DND-41 (cell line): ENCODE measurements around the gene TRIM4.

Experiments used
- ATAC-seq: fragments of 200-7000 bp; cut with Tn5 transposase; 3 replicates; pipeline ENCODE4 v1.9.1; 2021; ENCODE audit warnings: low read depth; ENCODE audit not compliant: insufficient read depth
- DNase-seq: peaks from one replicate; pipeline ENCODE4 v3.0.0-alpha.2; 2020
- H2AFZ ChIP-seq: 2 replicates; pipeline ENCODE4 v1.6.0; 2012; ENCODE audit warnings: low read depth, low read length
- H3K27ac ChIP-seq: 2 replicates; pipeline ENCODE4 v1.5.1; 2012; ENCODE audit warnings: low read length, inconsistent platforms
- H3K27me3 ChIP-seq: fragments of 200-600 bp; sonication (generic); 2 replicates; pipeline ENCODE4 v1.6.0; 2012; ENCODE audit warnings: low read length, mild to moderate bottlenecking, inconsistent platforms; ENCODE audit not compliant: insufficient read depth, poor library complexity
- H3K36me3 ChIP-seq: 2 replicates; pipeline ENCODE4 v1.5.1; 2012; ENCODE audit warnings: low read length, inconsistent platforms; ENCODE audit not compliant: insufficient read depth
- H3K4me1 ChIP-seq: 2 replicates; pipeline ENCODE4 v1.5.1; 2012; ENCODE audit warnings: mild to moderate bottlenecking, low read length; ENCODE audit not compliant: insufficient read depth
- H3K4me2 ChIP-seq: 2 replicates; pipeline ENCODE4 v1.6.0; 2012; ENCODE audit warnings: mild to moderate bottlenecking, moderate library complexity, low read length, inconsistent platforms; ENCODE audit not compliant: insufficient read depth
- H3K4me3 ChIP-seq, 2 experiments: fragments of 200-600 bp in 1 of 2; shearing (Covaris generic) in 1 of 2; 2 replicates each; pipeline ENCODE4 v1.5.1; 2012 to 2016; ENCODE audit warnings: inconsistent platforms in 2 of 2, low read length in 2 of 2, mild to moderate bottlenecking in 2 of 2, low read depth in 1 of 2, moderate library complexity in 1 of 2
- H3K79me2 ChIP-seq: 2 replicates; pipeline ENCODE4 v1.6.0; 2012; ENCODE audit warnings: low read length, inconsistent platforms; ENCODE audit not compliant: insufficient read depth
- H3K9ac ChIP-seq: 2 replicates; pipeline ENCODE4 v1.6.0; 2012; ENCODE audit warnings: low read depth, mild to moderate bottlenecking, inconsistent platforms, low read length, moderate library complexity
- H3K9me3 ChIP-seq: 2 replicates; pipeline ENCODE4 v1.5.1; 2012; ENCODE audit warnings: low read length, moderate library complexity, mild to moderate bottlenecking, inconsistent platforms; ENCODE audit not compliant: insufficient read depth, severe bottlenecking
- H4K20me1 ChIP-seq: 2 replicates; pipeline ENCODE4 v1.6.0; 2012; ENCODE audit warnings: low read length; ENCODE audit not compliant: insufficient read depth
- EZH2 ChIP-seq: IDR thresholded peaks from 3 replicates; pipeline ENCODE4 v1.6.1; 2012; ENCODE audit warnings: borderline replicate concordance, low read depth, mild to moderate bottlenecking, moderate library complexity, low read length, inconsistent platforms; ENCODE audit not compliant: severe bottlenecking
- TF ChIP-seq, protein P1 (sequence below): IDR thresholded peaks from 2 replicates; pipeline ENCODE4 v1.5.1; 2012; ENCODE audit warnings: borderline replicate concordance, low read length, moderate library complexity, mild to moderate bottlenecking; ENCODE audit not compliant: poor library complexity, severe bottlenecking; ENCODE audit errors: extremely low read depth

TRIM4 gene

DNA sequence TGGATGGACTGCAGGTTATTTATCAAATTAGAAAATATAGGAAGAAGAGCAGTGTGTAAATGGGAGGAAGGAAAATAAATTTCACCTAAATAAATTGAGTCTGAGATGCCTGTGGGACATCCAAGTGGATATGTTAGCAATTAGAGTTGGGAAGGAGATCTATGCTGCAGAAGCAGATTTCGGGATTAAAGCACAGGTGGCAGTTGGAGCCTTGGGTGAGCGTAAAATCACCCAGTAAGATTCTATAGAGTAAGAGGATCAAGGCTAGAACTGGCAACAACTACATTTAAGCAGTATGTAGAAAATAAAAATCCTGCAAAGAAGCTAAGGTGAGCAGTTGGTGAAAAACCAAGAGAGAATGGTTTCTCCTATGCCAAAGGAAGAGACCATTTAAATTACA lies 8.4 kb downstream of the TRIM4 start:
- Histone ChIP-seq H3K79me2 (peaks cover 54% of the 10 kb centered on the region), H3K27ac (no peak overlapping the region), H3K27me3 (no peaks in the 10 kb centered on the region), H3K4me1 (peaks cover 9% of the 10 kb centered on the region; the same call in 1 of the 2 replicates), H3K4me2 (no peak overlapping the region), H3K9ac (no peak overlapping the region), H3K36me3 (peaks cover 79% of the 10 kb centered on the region), H3K9me3 (no peaks in the 10 kb centered on the region), H4K20me1 (peaks cover 15% of the 10 kb centered on the region; the same call in 1 of the 2 replicates), H3K4me3 (no peak overlapping the region), H2AFZ (no peak overlapping the region)
- ATAC-seq (no peak), DNase-seq (no peak)
- TF ChIP-seq, protein P1, sequence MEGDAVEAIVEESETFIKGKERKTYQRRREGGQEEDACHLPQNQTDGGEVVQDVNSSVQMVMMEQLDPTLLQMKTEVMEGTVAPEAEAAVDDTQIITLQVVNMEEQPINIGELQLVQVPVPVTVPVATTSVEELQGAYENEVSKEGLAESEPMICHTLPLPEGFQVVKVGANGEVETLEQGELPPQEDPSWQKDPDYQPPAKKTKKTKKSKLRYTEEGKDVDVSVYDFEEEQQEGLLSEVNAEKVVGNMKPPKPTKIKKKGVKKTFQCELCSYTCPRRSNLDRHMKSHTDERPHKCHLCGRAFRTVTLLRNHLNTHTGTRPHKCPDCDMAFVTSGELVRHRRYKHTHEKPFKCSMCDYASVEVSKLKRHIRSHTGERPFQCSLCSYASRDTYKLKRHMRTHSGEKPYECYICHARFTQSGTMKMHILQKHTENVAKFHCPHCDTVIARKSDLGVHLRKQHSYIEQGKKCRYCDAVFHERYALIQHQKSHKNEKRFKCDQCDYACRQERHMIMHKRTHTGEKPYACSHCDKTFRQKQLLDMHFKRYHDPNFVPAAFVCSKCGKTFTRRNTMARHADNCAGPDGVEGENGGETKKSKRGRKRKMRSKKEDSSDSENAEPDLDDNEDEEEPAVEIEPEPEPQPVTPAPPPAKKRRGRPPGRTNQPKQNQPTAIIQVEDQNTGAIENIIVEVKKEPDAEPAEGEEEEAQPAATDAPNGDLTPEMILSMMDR: no peak
- no peak for TF ChIP-seq EZH2

GRCh38 chr7:99901581-99901980 lies 17.7 kb downstream of the TRIM4 start:
- DNase-seq (no peak), ATAC-seq (no peak)
- no peak overlapping the region for H3K4me3 ChIP-seq
- H3K27ac ChIP-seq: no peak overlapping the region
- H3K9me3 ChIP-seq: no peaks in the 10 kb centered on the region
- H3K4me2 ChIP-seq: no peak overlapping the region
- H3K79me2 ChIP-seq: no peaks in the 10 kb centered on the region
- no peaks in the 10 kb centered on the region for H3K4me1 ChIP-seq
- H3K27me3 ChIP-seq: no peaks in the 10 kb centered on the region
- H2AFZ ChIP-seq: no peak overlapping the region
- H4K20me1 ChIP-seq: 0 out of 2 replicates have a peak, but pooled peaks cover 3% of the 10 kb centered on the region
- no peak for TF ChIP-seq EZH2
- TF ChIP-seq, protein P1: no peak
- H3K9ac ChIP-seq: no peak overlapping the region
- H3K36me3 ChIP-seq: peaks cover 82% of the 10 kb centered on the region

DNA sequence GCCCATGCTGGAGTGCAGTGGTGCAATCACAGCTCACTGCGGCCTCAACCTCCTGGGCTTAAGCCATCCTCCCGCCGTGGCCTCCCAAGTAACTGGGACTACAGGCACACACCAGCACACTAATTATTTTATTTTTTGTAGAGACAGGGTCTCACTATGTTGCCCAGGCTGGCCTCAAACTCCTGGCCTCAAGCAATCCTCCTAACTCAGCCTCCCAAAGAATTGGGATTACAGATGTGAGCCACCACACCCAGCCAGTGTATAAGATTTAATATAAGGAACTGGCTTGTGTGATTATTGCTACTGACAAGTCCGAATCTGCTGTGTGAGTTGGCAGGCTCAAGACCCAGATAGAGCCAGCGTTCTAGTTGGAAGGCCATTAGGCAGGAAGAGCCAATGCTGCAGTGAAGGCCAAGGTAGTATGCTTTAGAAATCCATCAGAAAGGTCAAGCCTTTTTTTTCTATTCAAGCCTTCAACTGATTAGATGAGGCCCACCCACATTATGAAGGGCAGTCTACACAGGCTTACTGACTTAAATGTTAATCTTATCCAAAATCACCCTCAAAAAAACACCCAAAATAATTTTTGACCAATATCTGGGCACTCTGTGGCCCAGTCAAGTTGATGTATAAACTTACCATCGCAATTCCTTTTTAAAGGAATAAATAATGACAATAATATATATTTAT lies 19.4 kb downstream of the TRIM4 start:
- no peaks in the 10 kb centered on the region for H3K9me3 ChIP-seq
- H2AFZ ChIP-seq: no peak overlapping the region
- H3K27me3 ChIP-seq: no peaks in the 10 kb centered on the region
- DNase-seq (no peak), ATAC-seq (no peak)
- H3K4me2 ChIP-seq: no peak overlapping the region
- H3K4me1 ChIP-seq: no peaks in the 10 kb centered on the region
- TF ChIP-seq, protein P1: no peak
- TF ChIP-seq EZH2: no peak
- peaks cover 66% of the 10 kb centered on the region for H3K36me3 ChIP-seq
- no peaks in the 10 kb centered on the region for H3K79me2 ChIP-seq
- H4K20me1 ChIP-seq: 0 out of 2 replicates have a peak, but pooled peaks cover 3% of the 10 kb centered on the region
- H3K4me3 ChIP-seq: no peak overlapping the region
- H3K9ac ChIP-seq: no peak overlapping the region
- no peak overlapping the region for H3K27ac ChIP-seq

GRCh38 chr7:99898836-99899235 lies 20.5 kb downstream of the TRIM4 start:
- H3K36me3 ChIP-seq: peaks cover 55% of the 10 kb centered on the region

More at GRCh38 chr7:99898836-99899235, 20.5 kb downstream of the TRIM4 start:
- TF ChIP-seq, protein P1: no peak
- no peak for TF ChIP-seq EZH2
- Histone ChIP-seq H4K20me1 (0 out of 2 replicates have a peak, but pooled peaks cover 3% of the 10 kb centered on the region), H3K9me3 (no peaks in the 10 kb centered on the region), H3K79me2 (no peaks in the 10 kb centered on the region), H3K27me3 (no peaks in the 10 kb centered on the region), H3K27ac (no peak overlapping the region), H3K4me3 (no peak overlapping the region), H3K4me1 (no peaks in the 10 kb centered on the region), H3K4me2 (no peak overlapping the region), H2AFZ (no peak overlapping the region), H3K9ac (no peak overlapping the region)
- ATAC-seq (no peak), DNase-seq (no peak)
